GM18499 (cell line): Measurements from ENCODE around the gene METTL22.

Source experiments
- ATAC-seq: cut with Tn5 transposase; IDR thresholded peaks from one replicate; pipeline ENCODE4 v1.9.1; 2021; ENCODE audit warnings: moderate number of reproducible peaks; ENCODE audit not compliant: insufficient read depth, unreplicated experiment

METTL22 gene

GRCh38 chr16:8591451-8591850 is 30.0 kb upstream of the METTL22 start:
- no peak for ATAC-seq

- no peak for ATAC-seq
Measured at GRCh38 chr16:8594149-8594666, 27.3 kb upstream of the METTL22 start.

GRCh38 chr16:8595783-8596182 is 25.7 kb upstream of the METTL22 start:
- ATAC-seq, result no peak

- ATAC-seq, result no peak
Measured at GRCh38 chr16:8596581-8596980, 24.9 kb upstream of the METTL22 start.

- no peak for ATAC-seq
Measured at GRCh38 chr16:8600144-8600775, 21.2 kb upstream of the METTL22 start.

GRCh38 chr16:8605554-8605953 is 15.9 kb upstream of the METTL22 start:
- ATAC-seq, result no peak

- no peak for ATAC-seq
Measured at GRCh38 chr16:8607214-8607613, 14.3 kb upstream of the METTL22 start.

GRCh38 chr16:8611122-8611521 is 10.4 kb upstream of the METTL22 start:
- ATAC-seq, result no peak

- ATAC-seq, result no peak
Measured at GRCh38 chr16:8611886-8612600, 9.5 kb upstream of the METTL22 start.

GRCh38 chr16:8614435-8615029 is 7.0 kb upstream of the METTL22 start:
- no peak for ATAC-seq

GRCh38 chr16:8619671-8620370 is 1.7 kb upstream of the METTL22 start:
- ATAC-seq, result no peak

- no peak for ATAC-seq
Measured at GRCh38 chr16:8620535-8620934, 963 bp upstream of the METTL22 start.

- no peak for ATAC-seq
Measured at GRCh38 chr16:8621222-8621571, 301 bp upstream of the METTL22 start.

- no peak for ATAC-seq
Measured at GRCh38 chr16:8622315-8622656, 788 bp downstream of the METTL22 start.

- no peak for ATAC-seq
Measured at GRCh38 chr16:8623634-8624033, 2.1 kb downstream of the METTL22 start.

GRCh38 chr16:8625491-8626087 is 4.1 kb downstream of the METTL22 start:
- no peak for ATAC-seq

- no peak for ATAC-seq
Measured at GRCh38 chr16:8626946-8627345, 5.4 kb downstream of the METTL22 start.

GRCh38 chr16:8627456-8627855 is 6.0 kb downstream of the METTL22 start:
- ATAC-seq, result no peak

- no peak for ATAC-seq
Measured at GRCh38 chr16:8628981-8629725, 7.7 kb downstream of the METTL22 start.
